Measurements from ENCODE around the gene KYNU. TPM values are rescaled to one million over a fixed set of nuclear protein-coding genes. Genes with fewer than 3 reads are reported as not detected.
A peak's percentile ranks its signal among the peaks of the same experiment; 100 is the strongest.

Gene KYNU
- total RNA-seq: under 1 TPM in 7 of 8 experiments, not detected in 1; 0.04 to 0.57 (median 0.36) TPM

DNA sequence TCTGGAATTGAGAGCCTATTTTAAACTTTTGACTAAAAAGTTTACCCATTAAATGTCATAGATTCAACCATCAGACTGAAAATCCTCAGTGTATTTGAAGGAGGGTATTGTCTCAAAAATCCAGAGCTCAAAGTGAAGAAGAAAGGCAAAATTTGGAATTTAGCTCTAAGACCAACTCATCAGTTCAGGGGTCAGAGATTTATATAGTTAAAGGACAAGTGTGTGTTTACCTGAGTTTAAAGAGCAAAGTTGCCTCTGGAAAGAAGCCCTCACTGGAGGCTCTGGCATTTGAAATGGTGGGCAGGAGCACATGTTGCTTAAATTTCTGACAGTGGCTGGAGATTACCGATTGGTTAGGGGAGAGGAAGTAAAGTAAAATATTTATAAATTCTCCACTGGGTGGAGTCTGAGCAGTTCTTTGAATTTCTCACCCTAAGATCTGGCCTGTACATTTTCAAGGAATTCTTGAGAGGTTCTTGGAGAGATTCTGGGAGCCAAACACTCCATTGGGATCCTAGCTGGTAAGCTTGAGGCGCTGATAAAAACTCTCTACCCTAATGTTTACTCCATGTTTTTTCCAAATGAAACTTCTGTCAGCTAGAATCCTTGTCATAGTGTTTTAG is at the start of gene KYNU:
KYNU (plus strand) TSS at position 449 of the 623 bp plus-strand sequence. CDS start 7,704 bp downstream, outside the sequence.
- Histone ChIP-seq H3K27ac (no peak within 1 kb of the TSS), H3K4me3 (no peak within 1 kb of the TSS), H3K4me1 (replicated peaks in 1 of 2) (no peaks in the 10 kb centered on the region)
- ATAC-seq (replicated peaks in 6 of 8): no peak
- in situ Hi-C loops (cut with MboI; ENCODE audit: low pct_unique_long_range_greater_than_20kb in 2 of 9, low sequenced_read_pairs in 9 of 9, unreplicated experiment in 9 of 9): no loop called here
- WGBS, 10 experiments: 80 to 100% (median 92%) methylated on average over 1 to 2 of the region's 2 CpGs; no CpG with 5 or more reads in 3 of the 10 experiments

DNA sequence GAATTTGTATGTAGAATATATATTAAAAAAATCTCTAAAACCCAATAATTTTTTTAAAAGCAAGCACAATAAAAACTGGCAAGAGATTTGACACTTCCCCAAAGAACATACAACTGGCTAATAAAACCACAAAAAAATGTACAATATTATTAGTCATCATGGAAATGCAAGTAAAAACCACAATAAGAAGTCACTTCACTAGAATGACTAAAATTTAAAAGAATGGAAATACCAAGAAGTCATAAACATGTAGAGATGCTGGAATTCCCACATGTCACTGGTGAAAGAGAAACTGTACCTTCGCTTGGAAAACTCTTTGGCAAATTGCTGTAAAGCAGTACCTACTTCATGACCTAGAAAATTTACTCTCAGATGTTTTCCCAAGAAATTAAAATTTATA is 43.4 kb upstream of the KYNU start:
- WGBS, 10 experiments: 30 to 100% (median 100%) methylated on average over 1 of the region's 1 CpG; no CpG with 5 or more reads in 1 of the 10 experiments
- H3K27ac ChIP-seq: no peak overlapping the region
- peak in 2 of 8 experiments; percentile 40 to 58 for ATAC-seq (replicated peaks in 6 of 8)
- H3K4me1 ChIP-seq (replicated peaks in 1 of 2): no peaks in the 10 kb centered on the region
- in situ Hi-C loops (cut with MboI; ENCODE audit: low pct_unique_long_range_greater_than_20kb in 2 of 9, low sequenced_read_pairs in 9 of 9, unreplicated experiment in 9 of 9): no loop called here
- H3K4me3 ChIP-seq: no peak overlapping the region

DNA sequence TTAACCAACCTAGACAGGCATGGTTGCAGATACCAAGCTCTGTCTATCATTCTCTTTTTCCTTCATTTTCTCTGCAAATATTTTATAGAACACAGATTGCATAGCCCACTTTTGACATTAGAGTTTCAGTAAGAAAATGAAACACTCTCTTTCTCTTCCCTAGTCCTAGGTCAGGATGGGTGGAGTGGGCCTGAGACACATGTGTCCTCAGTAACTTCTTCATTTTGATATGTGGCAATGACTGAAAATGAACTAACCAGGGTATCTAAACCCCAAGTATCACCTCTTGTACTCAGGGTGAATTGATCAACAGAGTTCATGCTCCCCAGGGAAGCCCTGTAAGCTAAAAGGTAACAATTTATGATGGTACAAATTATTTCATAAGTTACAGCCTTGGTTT is 37.0 kb upstream of the KYNU start:
- in situ Hi-C loops (cut with MboI; ENCODE audit: low pct_unique_long_range_greater_than_20kb in 2 of 9, low sequenced_read_pairs in 9 of 9, unreplicated experiment in 9 of 9): no loop called here

DNA sequence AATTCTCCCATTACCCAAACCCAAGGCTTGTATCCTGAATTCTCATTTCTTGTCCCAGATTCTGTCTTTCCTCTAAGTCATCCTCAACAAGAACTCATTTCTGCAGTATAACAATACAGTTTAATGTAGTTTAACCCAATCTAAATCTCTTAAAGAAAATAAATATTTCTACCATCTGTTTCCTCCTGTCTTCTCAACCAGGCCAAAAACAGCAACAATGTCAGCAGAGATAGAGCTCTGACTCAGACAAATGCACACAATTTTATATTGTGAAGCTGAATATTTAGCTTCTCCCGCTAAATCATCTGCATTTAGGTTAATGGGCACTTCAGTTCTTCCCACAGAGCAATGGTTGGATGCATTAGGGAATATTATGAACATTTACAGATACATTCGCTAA is 35.7 kb upstream of the KYNU start:
- in situ Hi-C loops (cut with MboI; ENCODE audit: low pct_unique_long_range_greater_than_20kb in 2 of 9, low sequenced_read_pairs in 9 of 9, unreplicated experiment in 9 of 9): no loop called here
- no peak for ATAC-seq (replicated peaks in 6 of 8)
- peaks cover 3 to 11% of the 10 kb centered on the region in 2 donors for H3K4me1 ChIP-seq (replicated peaks in 1 of 2)
- no peak overlapping the region for H3K4me3 ChIP-seq
- no peak overlapping the region for H3K27ac ChIP-seq
- WGBS, 10 experiments: 62 to 100% (median 93%) methylated on average over 1 to 2 of the region's 2 CpGs; no CpG with 5 or more reads in 1 of the 10 experiments

More for the DNA sequence above, 37.0 kb upstream of the KYNU start:
- Histone ChIP-seq H3K4me3 (no peak overlapping the region), H3K4me1 (replicated peaks in 1 of 2) (peaks cover 3 to 11% of the 10 kb centered on the region in 2 donors), H3K27ac (no peak overlapping the region)
- no peak for ATAC-seq (replicated peaks in 6 of 8)

DNA sequence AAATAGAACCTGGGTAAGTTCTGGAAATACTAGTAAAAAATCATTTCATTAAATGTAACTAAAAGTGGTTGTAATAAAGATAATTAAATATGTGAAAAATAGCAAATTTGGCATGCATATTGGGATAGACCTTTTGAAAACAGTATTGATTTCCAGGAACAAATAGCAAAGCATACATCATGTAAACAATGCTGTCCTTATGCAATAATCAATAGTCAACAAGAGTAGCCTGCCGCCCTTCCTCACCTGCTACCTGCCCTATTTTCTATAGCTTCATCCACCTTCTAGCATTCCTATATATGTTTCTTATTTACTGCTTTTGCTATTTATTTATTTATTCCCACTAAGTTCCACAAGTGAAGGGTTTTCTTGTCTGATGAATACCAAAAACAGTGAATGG is 35.1 kb upstream of the KYNU start:
- H3K4me3 ChIP-seq: no peak overlapping the region
- WGBS, 10 experiments: 67 to 100% (median 87%) methylated on average over 1 of the region's 1 CpG; no CpG with 5 or more reads in 2 of the 10 experiments
- ATAC-seq (replicated peaks in 6 of 8): no peak
- H3K27ac ChIP-seq: no peak overlapping the region
- H3K4me1 ChIP-seq (replicated peaks in 1 of 2): peaks cover 3 to 11% of the 10 kb centered on the region in 2 donors
- in situ Hi-C loops (cut with MboI; ENCODE audit: low pct_unique_long_range_greater_than_20kb in 2 of 9, low sequenced_read_pairs in 9 of 9, unreplicated experiment in 9 of 9): no loop called here

DNA sequence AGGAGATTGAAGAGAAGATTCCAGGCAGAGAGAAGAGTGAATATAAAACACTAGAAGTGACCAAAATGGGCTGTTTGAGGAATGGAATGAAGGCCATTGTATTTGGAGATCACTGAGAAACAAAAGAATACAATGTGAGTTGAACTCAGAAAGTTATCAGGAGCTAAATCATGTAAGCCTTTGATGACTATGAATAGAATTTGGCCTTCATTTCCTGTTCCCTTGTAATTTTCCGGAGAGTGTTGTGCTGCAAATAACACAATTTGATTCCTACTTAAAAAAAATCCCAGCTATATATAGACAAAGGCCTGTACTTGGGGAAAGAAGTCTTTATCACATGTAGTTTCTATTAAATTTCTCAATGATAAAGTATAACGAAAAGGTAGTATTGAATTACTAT is 33.7 kb upstream of the KYNU start:
- in situ Hi-C loops (cut with MboI; ENCODE audit: low pct_unique_long_range_greater_than_20kb in 2 of 9, low sequenced_read_pairs in 9 of 9, unreplicated experiment in 9 of 9): no loop called here
- H3K27ac ChIP-seq: no peak overlapping the region
- 21 to 77% (median 59%) methylated on average over 1 to 2 of the region's 2 CpGs for WGBS, 10 experiments
- no peak overlapping the region for H3K4me3 ChIP-seq
- ATAC-seq (replicated peaks in 6 of 8): no peak
- peaks cover 3 to 14% of the 10 kb centered on the region in 2 donors for H3K4me1 ChIP-seq (replicated peaks in 1 of 2)

DNA sequence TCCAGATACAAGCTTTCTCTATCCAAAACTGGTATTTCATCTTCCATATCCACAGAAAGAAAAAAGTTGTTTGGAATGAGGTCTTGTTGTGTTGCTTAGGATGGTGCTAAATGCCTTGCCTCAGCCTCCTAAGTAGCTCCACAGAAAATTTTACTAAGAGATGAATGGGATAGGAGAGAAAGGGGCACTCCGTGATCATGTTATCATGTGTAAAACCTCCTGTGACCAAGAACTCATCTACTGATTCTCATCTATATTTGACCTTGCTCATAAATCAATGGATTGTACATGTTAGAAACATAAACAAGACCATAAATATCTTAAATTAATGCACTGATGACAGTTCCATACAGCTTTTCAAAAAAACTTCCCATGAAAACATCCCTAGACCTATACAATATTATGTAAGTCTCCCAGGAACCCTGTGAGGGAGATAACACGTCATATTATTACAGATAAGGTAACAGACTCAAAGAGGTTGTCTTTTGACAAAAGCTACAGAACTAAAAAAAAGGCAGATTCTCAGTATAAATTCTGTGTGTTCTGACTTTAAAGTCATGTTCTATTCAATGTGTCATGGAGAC is 29.3 kb upstream of the KYNU start:
- ATAC-seq (replicated peaks in 6 of 8): peak in 4 of 8 experiments; percentile 39 to 64 (median 57)
- Histone ChIP-seq H3K4me1 (replicated peaks in 1 of 2) (peaks cover 3 to 33% of the 10 kb centered on the region in 2 donors), H3K4me3 (no peak overlapping the region), H3K27ac (no peak overlapping the region)
- 40 to 87% (median 71%) methylated on average over 1 to 2 of the region's 2 CpGs; no CpG with 5 or more reads in 2 of the 10 experiments for WGBS, 10 experiments
- in situ Hi-C loops (cut with MboI; ENCODE audit: low pct_unique_long_range_greater_than_20kb in 2 of 9, low sequenced_read_pairs in 9 of 9, unreplicated experiment in 9 of 9): no loop called here

DNA sequence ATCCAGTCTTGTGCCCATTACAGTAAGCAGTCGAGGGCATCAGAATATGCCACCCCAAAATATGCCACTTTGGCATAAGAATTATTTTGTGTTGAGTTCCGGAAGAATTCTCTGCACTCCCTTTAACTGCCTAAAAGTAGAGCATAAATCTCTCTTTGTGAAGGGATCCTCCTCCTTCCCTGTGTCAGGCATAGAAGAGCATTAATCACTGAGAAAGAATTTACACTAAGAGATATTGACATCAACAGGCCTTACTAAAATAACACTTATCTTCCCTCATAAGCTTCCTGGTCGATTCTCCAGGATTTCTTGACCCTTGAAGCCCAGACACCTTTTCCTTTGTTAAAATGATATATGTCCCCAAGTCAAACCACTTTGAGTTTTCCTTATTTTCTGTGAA is 27.6 kb upstream of the KYNU start:
- Histone ChIP-seq H3K4me1 (replicated peaks in 1 of 2) (peaks cover 0 to 24% of the 10 kb centered on the region in 2 donors), H3K4me3 (no peak overlapping the region), H3K27ac (no peak overlapping the region)
- peak in 4 of 8 experiments; percentile 49 to 82 (median 76) for ATAC-seq (replicated peaks in 6 of 8)
- in situ Hi-C loops (cut with MboI; ENCODE audit: low pct_unique_long_range_greater_than_20kb in 2 of 9, low sequenced_read_pairs in 9 of 9, unreplicated experiment in 9 of 9): no loop called here
- 6 to 67% (median 38%) methylated on average over 1 to 3 of the region's 3 CpGs; no CpG with 5 or more reads in 1 of the 10 experiments for WGBS, 10 experiments

DNA sequence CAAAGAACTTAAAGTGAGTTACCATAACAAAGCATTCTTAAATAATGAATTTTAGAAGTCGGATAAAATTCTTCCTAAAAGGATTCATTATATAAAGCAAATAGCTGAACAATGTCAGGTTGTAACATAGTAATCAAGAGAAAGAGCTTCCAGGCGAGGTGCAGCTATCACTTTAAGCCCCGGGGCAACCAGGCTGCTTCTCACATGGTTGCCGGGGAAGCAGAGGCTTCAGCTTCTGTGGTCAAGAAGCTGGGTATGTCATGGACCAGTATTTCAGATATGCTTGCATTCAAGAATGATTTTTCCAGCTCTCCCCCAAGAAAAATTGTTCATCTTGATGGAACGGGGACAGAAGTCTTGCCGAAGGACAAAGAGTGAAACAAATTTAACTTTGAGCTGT is 23.6 kb upstream of the KYNU start:
- Histone ChIP-seq H3K27ac (no peak overlapping the region), H3K4me1 (replicated peaks in 1 of 2) (peaks cover 0 to 19% of the 10 kb centered on the region in 2 donors), H3K4me3 (no peak overlapping the region)
- peak in 1 of 8 experiments; percentile 25 for ATAC-seq (replicated peaks in 6 of 8)
- in situ Hi-C loops (cut with MboI; ENCODE audit: low pct_unique_long_range_greater_than_20kb in 2 of 9, low sequenced_read_pairs in 9 of 9, unreplicated experiment in 9 of 9): no loop called here
- WGBS, 10 experiments: 0 to 88% (median 79%) methylated on average over 1 to 6 of the region's 6 CpGs

DNA sequence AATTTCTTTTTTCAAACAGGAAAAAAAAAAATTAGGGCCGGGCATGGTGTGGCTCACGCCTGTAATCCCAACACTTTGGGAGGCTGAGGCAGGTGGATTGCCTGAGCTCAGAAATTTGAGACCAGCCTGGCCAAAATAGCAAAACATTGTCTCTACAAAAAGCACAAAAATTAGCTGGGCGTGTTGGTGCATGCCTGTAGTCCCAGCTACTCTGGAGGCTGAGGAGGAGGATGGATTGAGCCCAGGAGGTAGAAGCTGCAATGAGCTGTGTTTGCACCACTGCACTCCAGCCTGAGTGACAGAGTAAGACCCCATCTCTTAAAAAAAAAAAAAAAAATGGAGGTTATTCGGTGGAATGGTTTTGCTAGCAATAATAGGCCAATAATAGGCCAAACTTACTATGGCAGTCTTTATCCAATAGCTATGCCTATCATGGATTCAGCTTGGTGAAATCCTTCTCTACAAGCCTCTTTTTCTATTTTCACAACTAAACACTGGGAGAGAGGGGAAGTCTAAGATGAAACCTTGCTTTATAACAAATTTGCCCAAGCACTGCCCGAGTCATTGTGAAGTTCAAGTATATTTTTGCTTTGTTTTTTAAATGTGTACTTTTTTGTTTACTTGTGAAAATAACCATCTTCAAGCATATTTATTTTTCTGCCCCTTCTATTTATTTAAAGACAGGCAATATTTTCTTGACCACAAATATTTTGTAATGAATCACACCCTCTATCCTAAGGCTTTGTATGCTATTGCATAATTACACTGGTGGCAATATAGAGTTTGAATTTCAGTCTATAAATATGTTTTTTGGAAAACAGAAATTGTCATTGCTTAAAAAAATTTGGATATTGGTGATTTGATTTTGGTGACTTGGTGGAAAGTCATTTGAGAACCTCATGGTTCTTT is 20.0 kb upstream of the KYNU start:
- in situ Hi-C loops (cut with MboI; ENCODE audit: low pct_unique_long_range_greater_than_20kb in 2 of 9, low sequenced_read_pairs in 9 of 9, unreplicated experiment in 9 of 9): no loop called here
- Histone ChIP-seq H3K27ac (no peak overlapping the region), H3K4me3 (no peak overlapping the region), H3K4me1 (replicated peaks in 1 of 2) (no peaks in the 10 kb centered on the region)
- ATAC-seq (replicated peaks in 6 of 8): peak in 1 of 8 experiments; percentile 20
- 50 to 100% (median 89%) methylated on average over 2 to 5 of the region's 5 CpGs; no CpG with 5 or more reads in 1 of the 10 experiments for WGBS, 10 experiments

DNA sequence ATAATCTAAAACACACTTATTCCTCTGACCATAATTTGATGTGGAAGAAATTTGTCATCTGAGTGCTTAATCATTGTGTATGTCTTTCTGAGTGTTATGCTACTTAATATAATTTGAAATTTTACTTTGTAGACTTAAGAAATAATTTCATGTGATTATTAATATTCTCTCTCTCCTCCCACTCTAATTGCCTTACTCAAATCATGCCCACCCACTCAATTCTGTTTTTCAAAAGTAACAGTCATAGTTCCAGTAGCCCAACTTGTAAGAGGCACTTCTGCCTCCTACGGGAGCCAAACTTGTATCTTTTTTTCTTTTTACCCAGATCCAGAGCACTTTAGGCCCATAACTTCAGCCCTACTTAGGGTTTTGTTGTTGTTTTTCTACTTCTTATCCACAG is 18.5 kb upstream of the KYNU start:
- no peak overlapping the region for H3K27ac ChIP-seq
- ATAC-seq (replicated peaks in 6 of 8): no peak
- no peaks in the 10 kb centered on the region for H3K4me1 ChIP-seq (replicated peaks in 1 of 2)
- H3K4me3 ChIP-seq: no peak overlapping the region
- in situ Hi-C loops (cut with MboI; ENCODE audit: low pct_unique_long_range_greater_than_20kb in 2 of 9, low sequenced_read_pairs in 9 of 9, unreplicated experiment in 9 of 9): no loop called here
- 71 to 100% (median 95%) methylated on average over 1 of the region's 1 CpG; no CpG with 5 or more reads in 2 of the 10 experiments for WGBS, 10 experiments

DNA sequence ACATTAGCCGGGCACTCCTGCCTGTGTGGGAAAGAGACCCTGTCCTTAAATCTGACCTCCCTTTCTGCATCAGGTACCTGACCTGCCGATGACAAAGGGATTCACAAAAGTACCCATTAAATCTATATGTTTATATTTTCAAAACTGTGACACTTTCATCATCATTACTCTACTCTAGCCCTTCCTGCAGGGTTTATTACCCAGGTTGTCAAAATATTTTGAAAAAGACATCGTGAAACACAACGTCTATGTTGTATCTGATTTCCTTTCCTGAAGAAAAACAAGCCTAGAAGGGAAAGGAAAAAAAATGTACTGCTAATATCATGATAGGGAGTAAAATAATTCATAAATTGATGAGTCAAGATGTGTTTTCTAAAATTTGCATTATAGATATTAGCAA is 15.2 kb upstream of the KYNU start:
- no peak for ATAC-seq (replicated peaks in 6 of 8)
- in situ Hi-C loops (cut with MboI; ENCODE audit: low pct_unique_long_range_greater_than_20kb in 2 of 9, low sequenced_read_pairs in 9 of 9, unreplicated experiment in 9 of 9): no loop called here
- Histone ChIP-seq H3K4me1 (replicated peaks in 1 of 2) (peaks cover 0 to 6% of the 10 kb centered on the region in 2 donors), H3K27ac (no peak overlapping the region), H3K4me3 (no peak overlapping the region)
- WGBS, 10 experiments: 72 to 100% (median 97%) methylated on average over 1 to 4 of the region's 4 CpGs; no CpG with 5 or more reads in 1 of the 10 experiments

DNA sequence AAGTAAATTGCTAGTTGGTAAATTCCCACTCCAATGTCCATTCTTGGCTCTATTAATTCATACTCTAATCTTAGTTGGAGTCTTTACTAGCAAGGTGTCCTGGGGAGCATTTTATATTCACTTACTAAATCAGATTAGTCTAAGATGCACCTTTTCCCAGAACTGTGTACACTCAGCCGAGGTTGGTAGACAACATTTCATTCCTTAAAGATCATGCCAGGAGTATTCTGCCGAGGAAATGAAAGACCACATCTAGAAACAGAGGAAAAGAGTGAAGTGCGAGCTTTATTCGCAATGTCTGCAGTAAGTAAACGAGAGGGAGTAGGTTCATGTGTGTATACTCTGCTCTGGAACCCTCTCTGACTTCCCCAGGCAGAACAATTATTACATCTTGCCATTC is 14.6 kb upstream of the KYNU start:
- Histone ChIP-seq H3K27ac (no peak overlapping the region), H3K4me3 (no peak overlapping the region), H3K4me1 (replicated peaks in 1 of 2) (peaks cover 0 to 6% of the 10 kb centered on the region in 2 donors)
- 48 to 100% (median 86%) methylated on average over 1 to 5 of the region's 5 CpGs for WGBS, 10 experiments
- ATAC-seq (replicated peaks in 6 of 8): no peak
- in situ Hi-C loops (cut with MboI; ENCODE audit: low pct_unique_long_range_greater_than_20kb in 2 of 9, low sequenced_read_pairs in 9 of 9, unreplicated experiment in 9 of 9): no loop called here

Data from motor neuron (in vitro differentiated cells).